Activated T-helper 17 cell treated with anti-CD3 and anti-CD28 coated beads, Interleukin-2, amount 50 U/mL, for 72 hours (primary cell): ENCODE measurements around the gene LZIC. TPM values are rescaled to one million over a fixed set of nuclear protein-coding genes. Genes with fewer than 3 reads are reported as not detected.
A peak's percentile ranks its signal among the peaks of the same experiment; 100 is the strongest.
"Not testable (repeated sequence)": the region's sequence is repeated elsewhere in the genome, so short reads cannot be mapped to it uniquely, and the experiment has no call there.

Experiments
- ATAC-seq: fragments of 150-1000 bp; cut with Tn5 transposase; replicated peaks from 2 replicates; pipeline ENCODE4 v1.10.0; 2021; ENCODE audit warnings: mild to moderate bottlenecking, moderate library complexity
- H3K27ac Mint-ChIP-seq: one replicate; pipeline ENCODE4 v1.8.0; 2022; ENCODE audit warnings: mixed read lengths
- H3K27me3 Mint-ChIP-seq: one replicate; pipeline ENCODE4 v1.8.0; 2022; ENCODE audit warnings: mixed read lengths
- H3K36me3 Mint-ChIP-seq: one replicate; pipeline ENCODE4 v1.8.0; 2022; ENCODE audit warnings: low read depth, mild to moderate bottlenecking, mixed read lengths
- H3K4me1 Mint-ChIP-seq: one replicate; pipeline ENCODE4 v1.8.0; 2022; ENCODE audit warnings: mixed read lengths
- H3K4me3 Mint-ChIP-seq: one replicate; pipeline ENCODE4 v1.8.0; 2022; ENCODE audit warnings: mild to moderate bottlenecking, mixed read lengths
- H3K9me3 Mint-ChIP-seq: one replicate; pipeline ENCODE4 v1.8.0; 2022; ENCODE audit warnings: mixed read lengths
- total RNA-seq, 2 donors: library from RNA; stranded (reverse); gene quantifications; one replicate each; pipeline ENCODE4 v1.2.3, GENCODE V29; 2022

LZIC gene
- total RNA-seq, 2 donors from 2014 or later, result 17.4 to 28.4 TPM

DNA sequence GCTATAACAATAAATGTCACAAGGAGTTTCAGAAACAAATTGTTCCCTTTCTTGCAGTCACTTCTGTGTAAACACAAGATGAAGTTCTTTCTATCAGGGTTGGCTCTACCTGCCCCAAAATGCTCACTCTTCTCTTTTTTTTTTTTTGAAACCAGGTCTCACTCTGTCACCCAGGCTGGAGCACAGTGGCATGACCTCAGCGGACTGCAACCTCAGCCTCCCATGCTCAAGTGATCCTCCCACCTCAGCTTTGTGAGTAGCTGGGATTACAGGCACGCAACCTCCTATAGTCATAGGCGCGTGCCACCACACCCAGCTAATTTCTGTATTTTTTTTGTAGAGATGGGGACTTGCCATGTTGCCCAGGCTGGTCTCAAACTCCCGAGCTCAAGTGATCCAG, 22.6 kb downstream of the LZIC start:
- Mint-ChIP-seq H3K9me3 (no peaks in the 10 kb centered on the region), H3K4me1 (peaks cover 4% of the 10 kb centered on the region), H3K27me3 (no peaks in the 10 kb centered on the region), H3K4me3 (no peak overlapping the region), H3K27ac (no peak overlapping the region), H3K36me3 (no peaks in the 10 kb centered on the region)
- no peak for ATAC-seq

- Mint-ChIP-seq H3K9me3 (no peaks in the 10 kb centered on the region), H3K4me3 (no peak overlapping the region), H3K4me1 (peaks cover 4% of the 10 kb centered on the region), H3K27ac (no peak overlapping the region), H3K27me3 (no peaks in the 10 kb centered on the region), H3K36me3 (no peaks in the 10 kb centered on the region)
- peak; percentile 94 for ATAC-seq
Observed at GRCh38 chr1:9917901-9918300, 25.3 kb downstream of the LZIC start.

DNA sequence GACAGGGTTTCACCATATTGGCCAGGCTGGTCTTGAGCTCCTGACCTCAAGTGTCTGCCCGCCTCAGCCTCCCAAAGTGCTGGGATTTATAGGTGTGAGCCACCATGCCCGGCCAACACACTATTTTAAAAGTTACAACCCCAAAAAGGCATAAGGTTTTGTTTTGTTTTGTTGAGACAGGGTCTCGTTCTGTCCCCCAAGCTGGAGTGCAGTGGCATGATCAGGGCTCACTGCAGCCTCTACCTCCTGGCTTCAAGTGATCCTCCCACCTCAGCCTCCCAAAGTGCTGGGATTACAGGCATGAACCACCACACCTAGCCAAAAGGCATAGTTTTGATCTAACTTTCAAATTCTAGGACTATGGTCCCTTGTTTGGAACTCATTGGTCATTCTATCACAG, 25.7 kb downstream of the LZIC start:
- not testable (repeated sequence) for ATAC-seq, H3K4me1 Mint-ChIP-seq

DNA sequence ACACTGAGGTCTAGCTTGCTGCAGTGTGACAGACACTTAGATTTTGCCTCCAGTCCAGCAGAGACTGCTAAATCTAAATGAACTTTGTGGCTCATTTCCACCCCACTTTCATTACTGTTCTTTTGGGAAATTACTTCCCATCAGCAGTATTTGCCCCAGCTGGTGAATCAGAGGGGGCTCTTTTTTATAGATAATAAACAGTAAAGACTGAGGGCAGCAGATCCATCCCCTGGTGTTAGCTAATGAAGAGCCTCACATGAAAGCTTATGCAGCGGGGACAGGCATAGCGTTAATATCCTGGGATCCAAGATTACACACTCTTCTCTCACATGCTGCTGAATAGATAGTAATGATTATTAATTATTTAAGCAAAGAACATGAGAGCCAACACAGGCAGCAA, 26.7 kb downstream of the LZIC start:
- Mint-ChIP-seq H3K27me3 (no peaks in the 10 kb centered on the region), H3K36me3 (no peaks in the 10 kb centered on the region), H3K4me1 (peaks cover 10% of the 10 kb centered on the region), H3K4me3 (no peak overlapping the region), H3K9me3 (no peaks in the 10 kb centered on the region), H3K27ac (no peak overlapping the region)
- ATAC-seq, result no peak

More for the DNA sequence above, 25.7 kb downstream of the LZIC start:
- not testable (repeated sequence) for H3K9me3 Mint-ChIP-seq, H3K27me3 Mint-ChIP-seq, H3K36me3 Mint-ChIP-seq, H3K4me3 Mint-ChIP-seq, H3K27ac Mint-ChIP-seq

GRCh38 chr1:9914610-9914937, 28.6 kb downstream of the LZIC start:
- Mint-ChIP-seq H3K27me3 (no peaks in the 10 kb centered on the region), H3K9me3 (no peaks in the 10 kb centered on the region), H3K4me3 (no peak overlapping the region), H3K27ac (no peak overlapping the region), H3K36me3 (no peaks in the 10 kb centered on the region), H3K4me1 (peaks cover 15% of the 10 kb centered on the region)
- ATAC-seq, result no peak

DNA sequence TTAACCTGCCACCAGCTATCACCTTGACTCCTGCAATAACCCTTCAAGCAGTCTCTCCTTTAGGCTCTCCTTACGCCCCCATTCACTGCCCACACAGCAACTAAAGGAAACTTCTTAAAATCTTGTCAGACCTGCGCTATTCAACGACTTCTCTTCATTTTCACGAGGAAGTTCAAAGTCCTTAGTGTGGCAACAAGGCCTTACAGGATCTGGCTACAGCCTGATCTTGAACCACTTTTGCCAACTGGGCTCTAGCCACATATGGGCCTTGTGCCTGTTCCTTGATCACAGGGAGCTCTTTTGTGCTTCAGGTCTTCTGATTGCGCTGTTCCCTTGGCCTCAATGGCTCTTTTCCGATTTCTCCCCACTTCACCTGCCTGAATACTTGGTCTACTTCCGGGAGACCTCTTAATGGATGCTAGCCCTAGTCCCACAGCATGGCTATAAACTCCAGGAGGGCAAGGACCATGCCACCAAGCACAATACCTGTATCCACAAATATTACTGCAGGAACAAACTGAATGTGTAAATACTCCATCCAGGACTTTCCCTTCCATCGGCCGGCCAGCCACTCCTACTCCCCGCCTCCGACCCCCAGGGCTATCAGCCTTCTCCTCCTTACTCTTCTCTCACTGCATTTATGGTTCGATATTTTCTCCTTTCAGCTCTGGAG, 30.8 kb downstream of the LZIC start:
- Mint-ChIP-seq H3K4me1 (peaks cover 25% of the 10 kb centered on the region), H3K4me3 (peak overlapping the region; percentile 35), H3K36me3 (no peaks in the 10 kb centered on the region), H3K27me3 (no peaks in the 10 kb centered on the region), H3K27ac (peak overlapping the region; percentile 14), H3K9me3 (no peaks in the 10 kb centered on the region)
- no peak for ATAC-seq

- Mint-ChIP-seq H3K36me3 (no peaks in the 10 kb centered on the region), H3K27ac (peak overlapping the region; percentile 88), H3K4me3 (peak overlapping the region; percentile 93), H3K9me3 (no peaks in the 10 kb centered on the region), H3K4me1 (peaks cover 28% of the 10 kb centered on the region), H3K27me3 (no peaks in the 10 kb centered on the region)
- ATAC-seq, result peak; percentile 95
Observed at GRCh38 chr1:9910423-9911178, 32.6 kb downstream of the LZIC start.

- Mint-ChIP-seq H3K27ac (peak within 1 kb of the TSS; percentile 88), H3K36me3 (no peaks in the 10 kb centered on the region), H3K4me1 (peaks cover 34% of the 10 kb centered on the region), H3K27me3 (no peaks in the 10 kb centered on the region), H3K9me3 (no peaks in the 10 kb centered on the region), H3K4me3 (peak within 1 kb of the TSS; percentile 93)
- peak; percentile 82 for ATAC-seq
Observed at GRCh38 chr1:9910076-9910422, 33.1 kb downstream of the LZIC start, which contains the start of gene CTNNBIP1. TSS of gene CTNNBIP1 (minus strand) at chr1:9910269. CDS start at chr1:9872064, 38,205 bp downstream.

DNA sequence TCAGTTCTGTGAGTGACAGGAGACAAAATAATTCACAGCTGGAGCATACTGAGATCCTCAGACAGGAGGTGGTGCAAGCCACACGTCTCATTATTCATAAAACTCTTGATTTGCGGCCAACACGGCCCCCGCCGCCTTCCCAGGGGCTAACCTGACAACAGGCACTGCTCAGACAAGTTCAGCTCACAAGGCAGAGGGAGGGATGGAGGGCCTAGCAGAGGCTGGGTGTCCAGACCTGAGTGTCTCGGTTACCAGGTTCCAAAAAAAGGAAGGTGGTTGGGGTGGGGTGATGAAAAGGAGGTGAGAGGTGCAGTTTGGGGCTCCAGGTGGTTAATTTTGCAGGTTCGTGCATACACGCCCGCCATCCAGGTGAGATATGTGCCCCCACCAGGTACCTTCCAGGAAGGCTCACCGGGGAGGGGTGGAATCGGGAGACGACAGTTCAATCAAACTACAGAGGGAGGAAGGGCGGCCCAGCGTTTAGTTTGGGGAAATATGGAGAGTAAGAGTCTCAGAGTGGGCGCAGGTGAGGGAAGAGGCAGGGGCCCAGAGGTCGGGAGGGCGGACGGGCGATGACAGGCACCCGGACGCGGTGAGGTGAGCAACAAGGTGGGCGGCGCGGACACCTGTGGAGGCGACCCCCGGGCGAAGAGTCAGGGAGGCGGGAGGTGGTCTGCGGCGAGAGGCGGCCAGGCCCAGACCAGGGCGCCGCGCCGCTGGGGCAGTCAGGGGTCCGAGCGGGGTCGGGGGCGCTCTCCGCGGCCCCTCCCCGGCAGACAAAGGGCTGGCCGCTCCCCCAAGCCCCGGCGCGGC, 33.8 kb downstream of the LZIC start:
- Mint-ChIP-seq H3K4me1 (peaks cover 40% of the 10 kb centered on the region), H3K9me3 (no peaks in the 10 kb centered on the region), H3K36me3 (no peaks in the 10 kb centered on the region), H3K4me3 (peak overlapping the region; percentile 91), H3K27ac (peak overlapping the region; percentile 83), H3K27me3 (no peaks in the 10 kb centered on the region)
- peak; percentile 4 for ATAC-seq

DNA sequence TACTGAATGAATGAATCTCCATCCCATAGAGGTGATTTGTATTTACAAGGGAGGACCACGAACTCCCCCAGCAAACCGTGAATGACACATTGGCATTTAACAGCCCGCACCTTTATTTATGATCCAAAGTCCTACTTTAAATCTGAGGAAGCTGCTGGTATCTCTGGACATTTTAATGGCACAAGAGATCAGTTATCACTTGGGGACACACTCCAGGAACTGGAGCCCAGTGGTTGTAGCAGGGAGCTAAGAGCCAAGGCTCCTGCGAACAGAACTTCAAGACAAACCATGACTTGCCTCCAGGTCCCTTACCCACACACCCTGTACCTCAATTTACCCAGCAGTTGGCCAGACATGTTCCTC, 34.3 kb downstream of the LZIC start:
- Mint-ChIP-seq H3K27ac (peak overlapping the region; percentile 83), H3K36me3 (no peaks in the 10 kb centered on the region), H3K4me3 (peak overlapping the region; percentile 91), H3K4me1 (peaks cover 46% of the 10 kb centered on the region), H3K9me3 (no peaks in the 10 kb centered on the region), H3K27me3 (no peaks in the 10 kb centered on the region)
- ATAC-seq, result no peak

GRCh38 chr1:9907441-9907840, 35.8 kb downstream of the LZIC start:
- no peaks in the 10 kb centered on the region for H3K9me3 Mint-ChIP-seq

GRCh38 chr1:9906466-9906865, 36.7 kb downstream of the LZIC start:
- no peaks in the 10 kb centered on the region for H3K27me3 Mint-ChIP-seq
- H3K9me3 Mint-ChIP-seq, result no peaks in the 10 kb centered on the region
- no peak overlapping the region for H3K4me3 Mint-ChIP-seq
- H3K36me3 Mint-ChIP-seq, result no peaks in the 10 kb centered on the region
- ATAC-seq, result no peak
- H3K4me1 Mint-ChIP-seq, result peaks cover 46% of the 10 kb centered on the region
- no peak overlapping the region for H3K27ac Mint-ChIP-seq

More at GRCh38 chr1:9907441-9907840, 35.8 kb downstream of the LZIC start:
- ATAC-seq, result no peak
- Mint-ChIP-seq H3K4me1 (peaks cover 51% of the 10 kb centered on the region), H3K27ac (no peak overlapping the region), H3K27me3 (no peaks in the 10 kb centered on the region), H3K36me3 (no peaks in the 10 kb centered on the region), H3K4me3 (peak overlapping the region; percentile 1)

DNA sequence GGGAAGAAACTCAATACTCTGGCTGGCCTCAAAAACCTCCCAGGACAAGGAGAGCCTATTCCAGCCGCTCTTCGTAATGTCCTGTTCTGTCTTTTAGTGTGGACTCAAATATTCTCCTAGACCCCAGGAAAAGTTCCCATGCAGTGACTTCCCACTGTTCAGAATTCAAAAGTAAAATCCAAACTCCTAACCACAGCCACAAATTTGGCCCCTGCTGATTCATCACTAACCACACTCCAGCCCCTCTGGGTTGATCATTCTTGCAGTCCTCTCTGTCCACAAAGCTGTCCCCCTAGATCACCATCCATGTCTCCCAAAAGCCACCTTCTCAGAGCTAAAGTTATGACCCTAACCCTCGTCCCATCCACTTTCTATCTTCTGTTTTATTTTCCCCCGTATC, 38.2 kb downstream of the LZIC start:
- ATAC-seq, result no peak
- Mint-ChIP-seq H3K4me3 (peak overlapping the region; percentile 70), H3K27me3 (no peaks in the 10 kb centered on the region), H3K36me3 (no peaks in the 10 kb centered on the region), H3K4me1 (peaks cover 41% of the 10 kb centered on the region), H3K27ac (peak overlapping the region; percentile 96), H3K9me3 (no peaks in the 10 kb centered on the region)

- peak overlapping the region; percentile 96 for H3K27ac Mint-ChIP-seq
- no peaks in the 10 kb centered on the region for H3K9me3 Mint-ChIP-seq
- no peaks in the 10 kb centered on the region for H3K36me3 Mint-ChIP-seq
- H3K27me3 Mint-ChIP-seq, result no peaks in the 10 kb centered on the region
- ATAC-seq, result no peak
- peaks cover 41% of the 10 kb centered on the region for H3K4me1 Mint-ChIP-seq
- H3K4me3 Mint-ChIP-seq, result peak overlapping the region; percentile 70
Observed at GRCh38 chr1:9904596-9904995, 38.6 kb downstream of the LZIC start.
